K562 (cell line): ENCODE data around the gene TPSAB1. TPM values are rescaled to one million over a fixed set of nuclear protein-coding genes. Genes with fewer than 3 reads are reported as not detected.
"Not testable (repeated sequence)": the region's sequence is repeated elsewhere in the genome, so short reads cannot be mapped to it uniquely, and the experiment has no call there.

ENCODE experiments used
- ATAC-seq: fragments of 200-7000 bp; cut with Tn5 transposase; 3 replicates; pipeline ENCODE4 v1.9.1; 2020; ENCODE audit warnings: moderate library complexity
- BruUV-seq: library from RNA; stranded (reverse); fragments of 400-500 nt; replicated peaks from 2 replicates; lab custom pipeline; 2021; lab: Mats Ljungman, UMichigan
- CTCF ChIA-PET: fragments of 300-600 bp; formaldehyde crosslinking; extraction: SDS; loops from one replicate; lab custom pipeline; 2021; ENCODE audit warnings: low intra/inter-chr PET ratio; lab: Yijun Ruan, JAX
- POLR2A ChIA-PET: fragments of 300-600, 350-650 bp; sonication (Branson Sonifier 250); formaldehyde crosslinking; extraction: SDS; loops from one replicate; lab custom pipeline; 2021; ENCODE audit warnings: antibody characterized with exemption, inconsistent platforms; lab: Yijun Ruan, JAX
- DNase-seq, 4 experiments: peaks; one replicate each; pipeline versions ENCODE4 v3.0.0 to v3.0.0-alpha.2; 2011 to 2018; ENCODE audit warnings: low spot score in 3 of 4, mixed read lengths in 3 of 4; ENCODE audit errors: extremely low read depth in 1 of 4
- FAIRE-seq: peaks from 2 replicates; lab custom pipeline; 2011; peaks lifted over from hg19 to GRCh38; lab: Jason Lieb, UNC
- H2AFZ ChIP-seq: 2 replicates; pipeline ENCODE4 v1.6.0; 2011; ENCODE audit warnings: low read depth, low read length, control low read depth, inconsistent platforms
- H3K27ac ChIP-seq: fragments of 200-600 bp; 3 replicates; pipeline ENCODE4 v1.8.0; 2011; ENCODE audit warnings: low read depth, mild to moderate bottlenecking, control low read depth, inconsistent platforms, low read length, moderate library complexity, mixed read lengths; ENCODE audit errors: extremely low read depth
- H3K27me3 ChIP-seq, 2 experiments: fragments of 300-600 bp in 1 of 2; 2 replicates in 1 of 2; 3 replicates in 1 of 2; pipeline versions ENCODE4 v1.6.0 to v1.8.0; 2011; ENCODE audit warnings: inconsistent platforms in 2 of 2, low read length in 2 of 2, mild to moderate bottlenecking in 1 of 2, mixed read lengths in 1 of 2, moderate library complexity in 1 of 2; ENCODE audit not compliant: control insufficient read depth in 2 of 2, insufficient read depth in 2 of 2
- H3K36me3 ChIP-seq: fragments of 300-600 bp; 3 replicates; pipeline ENCODE4 v1.8.0; 2011; ENCODE audit warnings: mild to moderate bottlenecking, low read length, inconsistent platforms; ENCODE audit not compliant: control insufficient read depth, insufficient read depth
- H3K4me1 ChIP-seq, 2 experiments: fragments of 200-600 bp in 1 of 2; replicated peaks in 1 of 2; 2 replicates in 1 of 2; 3 replicates in 1 of 2; pipeline versions ENCODE4 v1.5.1 to v1.8.0; 2011; ENCODE audit warnings: inconsistent platforms in 2 of 2, low read length in 2 of 2, mild to moderate bottlenecking in 1 of 2, mixed read lengths in 1 of 2, moderate library complexity in 1 of 2; ENCODE audit not compliant: control insufficient read depth in 2 of 2, insufficient read depth in 2 of 2
- H3K4me2 ChIP-seq: 2 replicates; pipeline ENCODE4 v1.6.1; 2011; ENCODE audit warnings: low read length, control low read depth, inconsistent platforms, mixed read lengths; ENCODE audit not compliant: insufficient read depth
- H3K4me3 ChIP-seq: fragments of 200-600 bp; sonication (generic), shearing (Covaris generic); 2 replicates; pipeline ENCODE4 v1.5.1; 2016; ENCODE audit warnings: control low read depth, inconsistent platforms
- H3K79me2 ChIP-seq: fragments of 200-600 bp; 3 replicates; pipeline ENCODE4 v1.8.0; 2011; ENCODE audit warnings: low read length, inconsistent platforms; ENCODE audit not compliant: control insufficient read depth, insufficient read depth
- H3K9ac ChIP-seq, 2 experiments: 2 replicates each; pipeline versions ENCODE4 v1.6.0 to v1.6.1; 2011; ENCODE audit warnings: low read depth in 2 of 2, low read length in 2 of 2, control low read depth in 1 of 2, inconsistent platforms in 1 of 2, mild to moderate bottlenecking in 1 of 2, mixed read lengths in 1 of 2; ENCODE audit not compliant: insufficient read depth in 1 of 2
- H3K9me1 ChIP-seq: one replicate; pipeline ENCODE4 v1.6.0; 2011; ENCODE audit warnings: inconsistent platforms, mild to moderate bottlenecking, low read length, moderate library complexity; ENCODE audit not compliant: control insufficient read depth, insufficient read depth
- H3K9me3 ChIP-seq: replicated peaks from 2 replicates; pipeline ENCODE4 v1.5.1; 2011; ENCODE audit warnings: low read depth, low read length, inconsistent platforms; ENCODE audit not compliant: control insufficient read depth, insufficient read depth
- H4K20me1 ChIP-seq: replicated peaks from 2 replicates; pipeline ENCODE4 v1.6.1; 2011; ENCODE audit warnings: low read length, inconsistent platforms, mixed read lengths; ENCODE audit not compliant: control insufficient read depth, insufficient read depth
- MTA3 ChIP-seq: fragments of 450-650 bp; formaldehyde crosslinking; IDR thresholded peaks from 2 replicates; pipeline ENCODE4 v1.6.1; 2017; ENCODE audit warnings: mild to moderate bottlenecking, borderline replicate concordance
- RUNX1 ChIP-seq: sonication (generic); IDR thresholded peaks from 2 replicates; pipeline ENCODE4 v1.6.1; 2016; ENCODE audit warnings: antibody characterized with exemption, low read depth
- SP1 ChIP-seq: sonication (generic); formaldehyde crosslinking; IDR thresholded peaks from 2 replicates; pipeline ENCODE4 v1.8.1; 2022; ENCODE audit warnings: mild to moderate bottlenecking, missing genetic modification reagents
- ZNF668 ChIP-seq: fragments of 250-450 bp; sonication (Bioruptor Pico); IDR thresholded peaks from 2 replicates; pipeline ENCODE4 v1.8.0; 2022; ENCODE audit warnings: mild to moderate bottlenecking, inconsistent platforms
- ZNF740 ChIP-seq, 3 experiments: fragments of 200-800 bp in 1 of 3; sonication (Bioruptor generic) in 1 of 3; sonication (generic) in 1 of 3; formaldehyde crosslinking in 1 of 3; IDR thresholded peaks; 2 replicates each; pipeline versions ENCODE4 v1.6.1 to v1.8.0; 2016 to 2022; ENCODE audit warnings: mild to moderate bottlenecking in 2 of 3, missing compliant biosample characterization in 2 of 3, missing genetic modification characterization in 2 of 3, missing genetic modification reagents in 1 of 3
- ZNF766 ChIP-seq: fragments of 200-800 bp; sonication (Bioruptor generic); conservative IDR thresholded peaks from 2 replicates; pipeline ENCODE4 v1.6.1; 2016; ENCODE audit warnings: missing genetic modification characterization, missing compliant biosample characterization
- WGBS: fragments of 100-300 bp; shearing (Covaris generic); methylation state at CpG from one replicate; pipeline ENCODE4 v1.1.6; 2016; ENCODE audit warnings: low coverage, mixed read lengths; ENCODE audit not compliant: insufficient coverage; ENCODE audit errors: missing lambda C conversion rate; 5-methylcytosine and 5-hydroxymethylcytosine counted together
- in situ Hi-C: fragments of 300-500 bp; cut with MboI; formaldehyde crosslinking; loops from 4 replicates; pipeline ENCODE4 v1.15.0; 2018; ENCODE audit warnings: inconsistent platforms, mixed read lengths
- intact Hi-C: fragments of 100-400 bp; cut with micrococcal nuclease; formaldehyde crosslinking; loops from 2 replicates; pipeline ENCODE4 v1.14.2; 2022
- polyA plus RNA-seq, 8 experiments: library from polyadenylated mRNA; depleted of rRNA in 4 of 8; stranded (reverse) in 5 of 8; unstranded in 3 of 8; fragments of >200 nt; fragmentation: Nextera tagmentation in 2 of 8; fragmentation: Illumina TruSeq in 1 of 8; extraction: Ambion mirVana in 2 of 8; extraction: Trizol in 1 of 8; gene quantifications; 2 replicates each; pipeline versions ENCODE4 v1.2.1 to v1.2.3, GENCODE V29; 2011 to 2014; ENCODE audit warnings: inconsistent platforms in 1 of 8, missing spikeins in 1 of 8
- total RNA-seq, 7 experiments: library from RNA; depleted of rRNA in 6 of 7; stranded (reverse); fragments of >200 nt in 6 of 7; fragmentation: Illumina TruSeq in 2 of 7; extraction: Trizol in 2 of 7; gene quantifications; 2 replicates each; pipeline versions ENCODE4 v1.2.1 to v1.2.3, GENCODE V29; 2011 to 2021; ENCODE audit warnings: low replicate concordance in 1 of 7
- TF ChIP-seq, protein P1 (sequence below): fragments of 200-400 bp; formaldehyde crosslinking; IDR thresholded peaks from 2 replicates; pipeline ENCODE4 v1.6.1; 2017; ENCODE audit warnings: mild to moderate bottlenecking, low read depth, low read length, moderate library complexity

TPSAB1 gene
- total and polyA plus RNA-seq, 9 of the 15 experiments (the other 6 are each of a cell fraction or from before 2014, with no cell fraction given) = not detected

DNA sequence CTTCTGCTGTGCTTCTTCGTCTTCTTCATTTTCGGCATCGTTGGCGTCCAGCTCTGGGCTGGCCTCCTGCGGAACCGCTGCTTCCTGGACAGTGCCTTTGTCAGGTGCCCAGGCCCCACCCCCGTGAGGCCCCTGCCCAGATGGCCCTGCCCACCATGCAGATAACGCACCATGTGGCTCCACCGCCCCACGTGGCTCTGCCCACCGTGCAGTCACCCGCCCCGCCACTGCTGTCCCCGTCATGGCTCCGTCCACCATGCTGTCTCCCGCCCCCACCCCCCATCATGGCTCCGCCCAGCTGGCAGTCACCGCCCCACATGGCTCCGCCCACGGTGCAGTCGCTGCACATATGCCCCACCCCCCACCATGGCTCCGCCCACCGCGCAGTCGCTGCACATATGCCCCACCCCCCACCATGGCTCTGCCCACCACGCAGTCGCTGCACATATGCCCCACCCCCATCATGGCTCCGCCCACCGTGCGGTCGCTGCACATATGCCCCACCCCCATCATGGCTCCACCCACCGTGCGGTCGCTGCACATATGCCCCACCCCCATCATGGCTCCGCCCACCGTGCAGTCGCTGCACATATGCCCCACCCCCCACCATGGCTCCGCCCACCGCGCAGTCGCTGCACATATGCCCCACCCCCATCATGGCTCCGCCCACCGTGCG is 41.7 kb upstream of the TPSAB1 start:
- in situ Hi-C loops = loop anchor here (5.0 kb wide), 1 partner anchor 87 kb away; no protein-coding TSS in a partner anchor
- ATAC-seq, H4K20me1 ChIP-seq, H3K79me2 ChIP-seq, H3K36me3 ChIP-seq, H3K9ac ChIP-seq, H3K9me1 ChIP-seq, H2AFZ ChIP-seq, H3K27ac ChIP-seq, H3K4me3 ChIP-seq, POLR2A ChIA-PET, intact Hi-C loops, H3K9me3 ChIP-seq, H3K4me2 ChIP-seq, BruUV-seq: not testable (repeated sequence)
- DNase-seq (peak in 2 of 4 experiments; percentile 74 to 76), FAIRE-seq (peak; percentile 35)
- 53% methylated on average over 18 of the region's 44 CpGs for WGBS
- peaks cover 4 to 34% of the 10 kb centered on the region in 2 experiments; a peak in 4 of 5 replicates for H3K27me3 ChIP-seq
- H3K4me1 ChIP-seq = peaks cover 0 to 53% of the 10 kb centered on the region in 2 experiments; a peak in 3 of 5 replicates
- 0 out of 2 replicates have a peak, but pooled peaks have one; percentile 30 for TF ChIP-seq SP1
- CTCF ChIA-PET = interaction anchor here (0.5 kb wide), 1 partner anchor 73 kb away, joined by 3 read pairs; no protein-coding TSS in a partner anchor

DNA sequence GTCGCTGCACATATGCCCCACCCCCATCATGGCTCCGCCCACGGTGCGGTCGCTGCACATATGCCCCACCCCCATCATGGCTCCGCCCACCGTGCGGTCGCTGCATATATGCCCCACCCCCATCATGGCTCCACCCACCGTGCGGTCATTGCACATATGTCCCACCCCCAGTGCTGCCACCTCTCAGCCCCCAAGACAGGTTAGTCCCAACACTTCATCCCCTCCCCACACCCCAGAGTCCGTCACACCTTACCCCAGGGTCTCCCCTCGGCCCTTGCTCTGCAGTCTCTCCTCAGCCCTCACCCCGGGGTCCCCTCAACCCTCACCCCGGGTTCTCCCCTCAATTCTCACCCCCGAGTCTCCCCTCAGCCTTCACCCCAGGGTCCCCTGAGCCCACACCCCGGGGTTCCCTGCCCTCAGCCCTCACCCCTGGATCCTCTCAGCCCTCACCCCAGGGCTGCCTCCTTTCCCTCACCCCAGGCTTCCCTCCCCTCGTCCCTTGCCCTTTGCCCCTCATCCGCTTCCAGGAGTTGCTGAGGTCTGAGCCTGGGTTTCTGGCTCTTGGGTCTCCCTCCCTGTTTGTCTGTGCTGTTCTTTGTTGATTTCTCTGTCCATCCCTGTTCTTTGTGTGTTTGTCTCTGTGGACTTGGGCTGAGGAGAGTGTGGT is 41.0 kb upstream of the TPSAB1 start:
- H3K27me3 ChIP-seq = peaks cover 9 to 41% of the 10 kb centered on the region in 2 experiments; a peak in 4 of 5 replicates
- intact Hi-C loops (no loop called here), in situ Hi-C loops (loop anchor here (5.0 kb wide), 1 partner anchor 87 kb away; no protein-coding TSS in a partner anchor)
- CTCF ChIA-PET = no interaction called here
- H3K36me3 ChIP-seq = no peaks in the 10 kb centered on the region
- POLR2A ChIA-PET = no interaction called here
- no peak overlapping the region for H3K27ac ChIP-seq
- ATAC-seq (no peak), FAIRE-seq (no peak), DNase-seq (peak in 2 of 4 experiments; percentile 46 to 48)
- no peaks in the 10 kb centered on the region; the same call in 1 of the 2 replicates for H4K20me1 ChIP-seq
- H3K79me2 ChIP-seq = no peaks in the 10 kb centered on the region
- peaks cover 0 to 53% of the 10 kb centered on the region in 2 experiments; a peak in 2 of 5 replicates for H3K4me1 ChIP-seq
- 34% methylated on average over 5 of the region's 19 CpGs for WGBS
- no peak overlapping the region for H3K4me3 ChIP-seq
- no peaks in the 10 kb centered on the region for H3K9me3 ChIP-seq
- no peak overlapping the region for H2AFZ ChIP-seq
- no peak overlapping the region for H3K4me2 ChIP-seq
- H3K9me1 ChIP-seq = no peaks in the 10 kb centered on the region
- no peak overlapping the region for H3K9ac ChIP-seq
- no TSS peak for BruUV-seq
- TF ChIP-seq ZNF668 (no peak), MTA3 (no peak), ZNF766 (CRISPR knock-in tag) (no peak), ZNF740 (CRISPR knock-in tag; IDR thresholded peaks at IDR 0.05) (no peak), ZNF740 (tag; IDR thresholded peaks at IDR 0.05) (no peak), RUNX1 (no peak)
- TF ChIP-seq, protein P1, sequence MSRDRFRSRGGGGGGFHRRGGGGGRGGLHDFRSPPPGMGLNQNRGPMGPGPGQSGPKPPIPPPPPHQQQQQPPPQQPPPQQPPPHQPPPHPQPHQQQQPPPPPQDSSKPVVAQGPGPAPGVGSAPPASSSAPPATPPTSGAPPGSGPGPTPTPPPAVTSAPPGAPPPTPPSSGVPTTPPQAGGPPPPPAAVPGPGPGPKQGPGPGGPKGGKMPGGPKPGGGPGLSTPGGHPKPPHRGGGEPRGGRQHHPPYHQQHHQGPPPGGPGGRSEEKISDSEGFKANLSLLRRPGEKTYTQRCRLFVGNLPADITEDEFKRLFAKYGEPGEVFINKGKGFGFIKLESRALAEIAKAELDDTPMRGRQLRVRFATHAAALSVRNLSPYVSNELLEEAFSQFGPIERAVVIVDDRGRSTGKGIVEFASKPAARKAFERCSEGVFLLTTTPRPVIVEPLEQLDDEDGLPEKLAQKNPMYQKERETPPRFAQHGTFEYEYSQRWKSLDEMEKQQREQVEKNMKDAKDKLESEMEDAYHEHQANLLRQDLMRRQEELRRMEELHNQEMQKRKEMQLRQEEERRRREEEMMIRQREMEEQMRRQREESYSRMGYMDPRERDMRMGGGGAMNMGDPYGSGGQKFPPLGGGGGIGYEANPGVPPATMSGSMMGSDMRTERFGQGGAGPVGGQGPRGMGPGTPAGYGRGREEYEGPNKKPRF = no peak
